ENCODE data around the gene TMEM178A.

The TMEM178A gene

GRCh38 chr2:39737661-39738060, 71.9 kb downstream of the TMEM178A start:
- no peak for DNase-seq (ENCODE audit: low read depth in 1 of 2, low spot score in 1 of 2)

GRCh38 chr2:39738936-39739335, 73.2 kb downstream of the TMEM178A start:
- DNase-seq (ENCODE audit: low read depth in 1 of 2, low spot score in 1 of 2), result no peak

- no peak for DNase-seq (ENCODE audit: low read depth in 1 of 2, low spot score in 1 of 2)
Measured at GRCh38 chr2:39739386-39739785, 73.7 kb downstream of the TMEM178A start.

DNA sequence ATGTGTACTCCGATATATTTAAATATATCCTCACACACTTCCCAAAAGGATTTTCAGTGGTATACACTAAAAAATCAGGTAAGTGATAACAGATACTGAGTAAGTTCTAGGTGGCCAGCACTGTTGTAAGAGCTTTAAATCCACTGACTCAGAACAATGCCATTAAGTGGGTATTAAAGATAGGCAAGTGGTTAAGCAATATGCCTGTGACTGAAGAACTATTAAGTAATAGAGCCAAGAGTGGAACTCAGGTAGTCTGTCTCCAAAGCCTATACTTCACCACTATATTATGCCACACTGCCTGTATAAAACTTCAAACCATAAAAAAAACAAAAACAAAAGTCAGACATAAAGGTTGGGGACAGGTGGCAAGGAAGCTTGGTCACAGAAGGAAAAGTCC, 76.2 kb downstream of the TMEM178A start:
- DNase-seq (ENCODE audit: low read depth in 1 of 2, low spot score in 1 of 2), result no peak

- DNase-seq (ENCODE audit: low read depth in 1 of 2, low spot score in 1 of 2), result no peak
Measured at GRCh38 chr2:39743269-39743776, 77.6 kb downstream of the TMEM178A start.

- no peak for DNase-seq (ENCODE audit: low read depth in 1 of 2, low spot score in 1 of 2)
Measured at GRCh38 chr2:39755466-39755865, 89.7 kb downstream of the TMEM178A start.

- DNase-seq (ENCODE audit: low read depth in 1 of 2, low spot score in 1 of 2), result no peak
Measured at GRCh38 chr2:39757156-39757555, 91.4 kb downstream of the TMEM178A start.

- DNase-seq (ENCODE audit: low read depth in 1 of 2, low spot score in 1 of 2), result no peak
Measured at GRCh38 chr2:39762448-39762847, 96.7 kb downstream of the TMEM178A start.

Measured in activated CD4-positive, alpha-beta T cell treated with anti-CD3 and anti-CD28 coated beads, Interleukin-2, amount 50 U/mL, for 24 hours (primary cell).